ENCODE measurements around the gene FCSK.

DNA sequence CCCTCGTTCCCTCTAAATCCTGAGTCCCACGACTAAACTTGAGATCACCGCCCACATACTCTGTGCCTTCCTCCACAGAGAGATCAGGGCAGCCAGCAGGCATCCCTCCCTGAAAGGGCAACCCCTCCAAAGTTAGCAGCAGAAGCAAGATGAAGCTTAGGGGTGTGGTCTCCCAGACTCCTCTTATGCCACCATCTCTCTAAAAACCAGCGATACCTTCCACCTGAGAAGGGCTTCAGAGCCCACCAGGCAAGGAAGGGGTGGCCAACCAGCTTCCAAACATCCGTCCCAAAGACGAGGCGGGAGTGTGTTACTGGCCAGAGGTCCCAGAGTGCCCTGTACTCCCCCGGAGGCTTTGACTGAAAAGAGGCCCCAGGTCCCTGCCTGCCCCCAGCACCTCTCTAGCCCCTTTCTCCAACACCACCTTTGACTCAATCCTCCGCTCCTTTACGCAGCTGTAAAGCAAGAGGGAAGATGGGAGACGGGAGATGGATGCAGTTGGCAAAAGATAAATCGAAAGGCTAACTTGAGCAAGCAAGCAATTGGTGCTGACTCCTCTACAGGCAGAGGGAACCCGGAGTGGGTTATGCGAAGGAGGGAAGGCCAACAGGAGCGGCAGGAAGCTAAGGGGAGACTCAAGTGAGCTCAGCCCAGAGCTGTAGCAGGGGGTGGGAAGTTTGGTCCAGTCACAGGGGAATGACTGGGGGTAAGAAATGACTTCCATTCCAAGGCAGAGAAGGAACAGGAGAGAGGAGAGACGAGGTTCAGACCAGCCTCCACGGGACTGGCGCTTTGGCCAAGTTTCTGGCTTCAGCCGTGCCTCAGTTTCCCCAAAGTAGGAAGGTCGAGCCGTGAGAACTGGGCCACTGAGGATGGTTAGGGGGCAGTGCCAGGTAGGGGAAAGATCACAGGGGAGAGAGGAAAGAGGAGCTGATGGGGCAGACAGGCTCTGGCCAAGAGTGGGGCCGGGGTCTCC, 16.5 kb upstream of the FCSK start:
- TF ChIP-seq, protein P1, sequence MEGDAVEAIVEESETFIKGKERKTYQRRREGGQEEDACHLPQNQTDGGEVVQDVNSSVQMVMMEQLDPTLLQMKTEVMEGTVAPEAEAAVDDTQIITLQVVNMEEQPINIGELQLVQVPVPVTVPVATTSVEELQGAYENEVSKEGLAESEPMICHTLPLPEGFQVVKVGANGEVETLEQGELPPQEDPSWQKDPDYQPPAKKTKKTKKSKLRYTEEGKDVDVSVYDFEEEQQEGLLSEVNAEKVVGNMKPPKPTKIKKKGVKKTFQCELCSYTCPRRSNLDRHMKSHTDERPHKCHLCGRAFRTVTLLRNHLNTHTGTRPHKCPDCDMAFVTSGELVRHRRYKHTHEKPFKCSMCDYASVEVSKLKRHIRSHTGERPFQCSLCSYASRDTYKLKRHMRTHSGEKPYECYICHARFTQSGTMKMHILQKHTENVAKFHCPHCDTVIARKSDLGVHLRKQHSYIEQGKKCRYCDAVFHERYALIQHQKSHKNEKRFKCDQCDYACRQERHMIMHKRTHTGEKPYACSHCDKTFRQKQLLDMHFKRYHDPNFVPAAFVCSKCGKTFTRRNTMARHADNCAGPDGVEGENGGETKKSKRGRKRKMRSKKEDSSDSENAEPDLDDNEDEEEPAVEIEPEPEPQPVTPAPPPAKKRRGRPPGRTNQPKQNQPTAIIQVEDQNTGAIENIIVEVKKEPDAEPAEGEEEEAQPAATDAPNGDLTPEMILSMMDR (IDR thresholded peaks at IDR 0.05; ENCODE audit: low read depth, low read length), result no peak
- no peak for TF ChIP-seq EZH2phosphoT487 (IDR thresholded peaks at IDR 0.05; ENCODE audit: low read depth)

All from OCI-LY3 (cell line).